Common myeloid progenitor, CD34-positive (primary cell): Measurements from ENCODE around the gene OBSCN.

Experiments
- CTCF ChIA-PET: fragments of 350-600 bp; sonication (Branson Sonifier 250); formaldehyde crosslinking; loops from one replicate; lab custom pipeline; 2021; ENCODE audit warnings: antibody characterized with exemption; lab: Charles Lee
- POLR2A ChIA-PET: fragments of 350-600 bp; sonication (Branson Sonifier 250); formaldehyde crosslinking; loops from one replicate; lab custom pipeline; 2021; ENCODE audit warnings: antibody characterized with exemption; lab: Charles Lee
- DNase-seq, 3 donors: peaks; one replicate each; pipeline versions ENCODE4 v3.0.0 to v3.0.0-alpha.2; 2013
- H3K27ac ChIP-seq, 2 experiments: 1 replicate in 1 of 2; 2 replicates in 1 of 2; pipeline ENCODE4 v1.7.0; 2013; ENCODE audit warnings: inconsistent platforms in 2 of 2, low read length in 2 of 2, mild to moderate bottlenecking in 2 of 2, low read depth in 1 of 2, moderate library complexity in 1 of 2; ENCODE audit not compliant: severe bottlenecking in 2 of 2, insufficient read depth in 1 of 2, poor library complexity in 1 of 2
- H3K27me3 ChIP-seq, 5 experiments: replicated peaks in 2 of 5; 1 replicate in 3 of 5; 2 replicates in 2 of 5; pipeline versions ENCODE4 v1.6.1 to v1.7.0; 2013; ENCODE audit warnings: low read length in 4 of 5, mild to moderate bottlenecking in 2 of 5, moderate library complexity in 2 of 5, inconsistent platforms in 1 of 5; ENCODE audit not compliant: insufficient read depth in 5 of 5, control insufficient read depth in 4 of 5
- H3K36me3 ChIP-seq, 4 experiments: 1 replicate in 2 of 4; 2 replicates in 2 of 4; pipeline versions ENCODE4 v1.6.1 to v1.7.0; 2013; ENCODE audit warnings: low read length in 3 of 4, control low read depth in 1 of 4, mild to moderate bottlenecking in 1 of 4; ENCODE audit not compliant: control insufficient read depth in 4 of 4, insufficient read depth in 4 of 4
- H3K4me1 ChIP-seq, 4 experiments: 1 replicate in 3 of 4; 2 replicates in 1 of 4; pipeline versions ENCODE4 v1.6.1 to v1.7.1; 2013; ENCODE audit warnings: low read length in 3 of 4, mild to moderate bottlenecking in 3 of 4, control low read depth in 1 of 4, inconsistent platforms in 1 of 4, moderate library complexity in 1 of 4; ENCODE audit not compliant: control insufficient read depth in 4 of 4, insufficient read depth in 4 of 4; ENCODE audit errors: control extremely low read depth in 1 of 4
- H3K4me3 ChIP-seq, 7 experiments: 1 replicate in 4 of 7; 2 replicates in 3 of 7; pipeline versions ENCODE4 v1.5.1 to v1.7.0; 2013; ENCODE audit warnings: mild to moderate bottlenecking in 7 of 7, low read length in 6 of 7, moderate library complexity in 6 of 7, inconsistent platforms in 2 of 7, low read depth in 2 of 7, control low read depth in 1 of 7; ENCODE audit not compliant: insufficient read depth in 4 of 7, control insufficient read depth in 1 of 7; ENCODE audit errors: extremely low read depth in 1 of 7
- H3K9me3 ChIP-seq, 5 experiments: 1 replicate in 4 of 5; 2 replicates in 1 of 5; pipeline versions ENCODE4 v1.6.1 to v1.7.1; 2013; ENCODE audit warnings: low read length in 4 of 5, mild to moderate bottlenecking in 2 of 5, inconsistent platforms in 1 of 5, low read depth in 1 of 5, moderate library complexity in 1 of 5; ENCODE audit not compliant: control insufficient read depth in 4 of 5, insufficient read depth in 2 of 5; ENCODE audit errors: control extremely low read depth in 1 of 5
- WGBS: methylation state at CpG from one replicate; pipeline ENCODE4 v1.1.5; 2013; ENCODE audit not compliant: insufficient coverage; 5-methylcytosine and 5-hydroxymethylcytosine counted together

OBSCN gene

GRCh38 chr1:228259368-228259894 is 51.6 kb downstream of the OBSCN start:
- H3K4me3 ChIP-seq: no peak overlapping the region
- peaks cover 0 to 53% (median 12%) of the 10 kb centered on the region in 5 experiments for H3K9me3 ChIP-seq
- 98% methylated on average over 8 of the region's 9 CpGs for WGBS
- ChIA-PET CTCF (interaction anchor here (1.4 kb wide), 1 partner anchor 14 kb away, joined by 3 read pairs; no protein-coding TSS in a partner anchor), POLR2A (no interaction called here)
- DNase-seq: no peak
- H3K27ac ChIP-seq: no peak overlapping the region
- no peaks in the 10 kb centered on the region for H3K4me1 ChIP-seq
- no peaks in the 10 kb centered on the region for H3K27me3 ChIP-seq
- peaks cover 0 to 49% (median 16%) of the 10 kb centered on the region in 4 experiments for H3K36me3 ChIP-seq

- ChIA-PET CTCF (interaction anchor here (1.4 kb wide), 1 partner anchor 14 kb away, joined by 3 read pairs; no protein-coding TSS in a partner anchor), POLR2A (no interaction called here)
- H3K27me3 ChIP-seq: no peaks in the 10 kb centered on the region
- peaks cover 0 to 52% (median 12%) of the 10 kb centered on the region in 5 experiments for H3K9me3 ChIP-seq
- H3K4me1 ChIP-seq: no peaks in the 10 kb centered on the region
- no peak for DNase-seq
- 100% methylated on average over 2 of the region's 3 CpGs for WGBS
- no peak overlapping the region for H3K4me3 ChIP-seq
- H3K36me3 ChIP-seq: peaks cover 0 to 49% (median 16%) of the 10 kb centered on the region in 4 experiments
- no peak overlapping the region for H3K27ac ChIP-seq
These were observed 52.1 kb downstream of the OBSCN start for GRCh38 chr1:228259951-228260350.

GRCh38 chr1:228261706-228262105 is 53.9 kb downstream of the OBSCN start:
- Histone ChIP-seq H3K4me1 (no peaks in the 10 kb centered on the region), H3K4me3 (no peak overlapping the region), H3K9me3 (peaks cover 0 to 40% (median 8%) of the 10 kb centered on the region in 5 experiments), H3K27me3 (no peaks in the 10 kb centered on the region), H3K27ac (no peak overlapping the region), H3K36me3 (peaks cover 0 to 35% (median 9%) of the 10 kb centered on the region in 4 experiments)
- ChIA-PET CTCF (interaction anchor here (1.5 kb wide), 1 partner anchor 15 kb away, joined by 3 read pairs; no protein-coding TSS in a partner anchor), POLR2A (no interaction called here)
- DNase-seq: no peak
- no CpG with 5 or more reads among the region's 1 CpG for WGBS

- CTCF ChIA-PET: interaction anchor here (1.5 kb wide), 1 partner anchor 14 kb away, joined by 3 read pairs; no protein-coding TSS in a partner anchor
- no peaks in the 10 kb centered on the region for H3K27me3 ChIP-seq
- DNase-seq: no peak
- H3K4me1 ChIP-seq: no peaks in the 10 kb centered on the region
- peaks cover 0 to 29% (median 7%) of the 10 kb centered on the region in 4 experiments for H3K36me3 ChIP-seq
- WGBS: 100% methylated on average over 1 of the region's 1 CpG
- no peak overlapping the region for H3K4me3 ChIP-seq
- H3K27ac ChIP-seq: no peak overlapping the region
- POLR2A ChIA-PET: no interaction called here
- peaks cover 0 to 36% (median 8%) of the 10 kb centered on the region in 5 experiments for H3K9me3 ChIP-seq
These were observed 54.6 kb downstream of the OBSCN start for GRCh38 chr1:228262475-228262874.

GRCh38 chr1:228263636-228264035 is 55.8 kb downstream of the OBSCN start:
- no peak overlapping the region for H3K27ac ChIP-seq
- peaks cover 0 to 28% (median 8%) of the 10 kb centered on the region in 5 experiments for H3K9me3 ChIP-seq
- H3K36me3 ChIP-seq: peaks cover 0 to 24% (median 7%) of the 10 kb centered on the region in 4 experiments
- ChIA-PET POLR2A (no interaction called here), CTCF (no interaction called here)
- no peaks in the 10 kb centered on the region for H3K4me1 ChIP-seq
- no peaks in the 10 kb centered on the region for H3K27me3 ChIP-seq
- no peak for DNase-seq
- 95% methylated on average over 8 of the region's 10 CpGs for WGBS
- no peak overlapping the region for H3K4me3 ChIP-seq

GRCh38 chr1:228264090-228264829 is 56.4 kb downstream of the OBSCN start:
- no peak for DNase-seq
- peaks cover 0 to 21% (median 8%) of the 10 kb centered on the region in 4 experiments for H3K36me3 ChIP-seq
- no peak overlapping the region for H3K4me3 ChIP-seq
- WGBS: 91% methylated on average over 23 of the region's 24 CpGs
- POLR2A ChIA-PET: no interaction called here
- H3K27ac ChIP-seq: no peak overlapping the region
- H3K27me3 ChIP-seq: no peaks in the 10 kb centered on the region
- peaks cover 0 to 22% (median 8%) of the 10 kb centered on the region in 5 experiments for H3K9me3 ChIP-seq
- no peaks in the 10 kb centered on the region for H3K4me1 ChIP-seq
- CTCF ChIA-PET: no interaction called here

- peak in 2 of 3 donors; percentile 21 to 22 for DNase-seq
- peaks cover 0 to 12% (median 5%) of the 10 kb centered on the region in 4 experiments for H3K36me3 ChIP-seq
- POLR2A ChIA-PET: no interaction called here
- H3K27ac ChIP-seq: no peak overlapping the region
- no peaks in the 10 kb centered on the region for H3K4me1 ChIP-seq
- H3K9me3 ChIP-seq: peaks cover 0 to 14% (median 4%) of the 10 kb centered on the region in 5 experiments
- no peak overlapping the region for H3K4me3 ChIP-seq
- CTCF ChIA-PET: no interaction called here
- H3K27me3 ChIP-seq: no peaks in the 10 kb centered on the region
These were observed 57.3 kb downstream of the OBSCN start for GRCh38 chr1:228265167-228265566.
